SK-N-SH (cell line): ENCODE data around the gene COL4A4. TPM values are rescaled to one million over a fixed set of nuclear protein-coding genes. Genes with fewer than 3 reads are reported as not detected.

Source experiments
- CTCF ChIA-PET: fragments of 300-600, 350-600 bp; formaldehyde crosslinking; extraction: SDS; loops from one replicate; lab custom pipeline; 2021; lab: Yijun Ruan, JAX
- POLR2A ChIA-PET: fragments of 350-600 bp; sonication (Branson Sonifier 250); formaldehyde crosslinking; extraction: SDS; loops from one replicate; lab custom pipeline; 2020; ENCODE audit warnings: antibody characterized with exemption, inconsistent platforms; lab: Yijun Ruan, JAX
- DNase-seq: peaks from one replicate; pipeline ENCODE4 v3.0.0; 2012
- H2AFZ ChIP-seq: fragments of 200-600 bp; sonication (generic); 2 replicates; pipeline ENCODE4 v1.8.1; 2016; ENCODE audit warnings: antibody characterized with exemption, mild to moderate bottlenecking, low read depth
- H3F3A ChIP-seq: fragments of 200-600 bp; sonication (generic); replicated peaks from 2 replicates; pipeline ENCODE3; 2016; ENCODE audit warnings: antibody characterized with exemption, mild to moderate bottlenecking; ENCODE audit not compliant: insufficient read depth
- H3K27ac ChIP-seq, 2 experiments: fragments of 200-500 bp in 1 of 2; fragments of 200-600 bp in 1 of 2; sonication (Bioruptor generic) in 1 of 2; sonication (generic), shearing (Covaris generic) in 1 of 2; 2 replicates each; pipeline versions ENCODE4 v1.5.1 to v1.6.1; 2014 to 2016; ENCODE audit warnings: low read depth in 2 of 2, inconsistent platforms in 1 of 2, low read length in 1 of 2, mild to moderate bottlenecking in 1 of 2, mixed read lengths in 1 of 2
- H3K27me3 ChIP-seq: fragments of 200-600 bp; sonication (generic), shearing (Covaris generic); 2 replicates; pipeline ENCODE4 v1.6.1; 2016; ENCODE audit warnings: mixed run types; ENCODE audit not compliant: insufficient read depth
- H3K36me3 ChIP-seq, 2 experiments: fragments of 200-500 bp in 1 of 2; fragments of 200-600 bp in 1 of 2; sonication (Bioruptor generic) in 1 of 2; sonication (generic) in 1 of 2; replicated peaks in 1 of 2; 2 replicates each; pipeline versions ENCODE3 to v1.5.1; 2014 to 2016; ENCODE audit warnings: low read length in 1 of 2, mild to moderate bottlenecking in 1 of 2; ENCODE audit not compliant: insufficient read depth in 2 of 2, control insufficient read depth in 1 of 2
- H3K4me1 ChIP-seq, 2 experiments: fragments of 200-500 bp in 1 of 2; fragments of 200-600 bp in 1 of 2; sonication (Bioruptor generic) in 1 of 2; sonication (generic), shearing (Covaris generic) in 1 of 2; 2 replicates each; pipeline versions ENCODE4 v1.5.1 to v1.6.1; 2014 to 2016; ENCODE audit warnings: low read depth in 1 of 2, low read length in 1 of 2, mixed run types in 1 of 2; ENCODE audit not compliant: insufficient read depth in 2 of 2, control insufficient read depth in 1 of 2
- H3K4me2 ChIP-seq: fragments of 200-600 bp; sonication (generic), shearing (Covaris generic); 2 replicates; pipeline ENCODE4 v1.6.1; 2017; ENCODE audit warnings: mixed run types
- H3K4me3 ChIP-seq, 2 experiments: fragments of 200-500 bp in 1 of 2; fragments of 200-600 bp in 1 of 2; sonication (Bioruptor generic) in 1 of 2; sonication (generic), shearing (Covaris generic) in 1 of 2; 2 replicates each; pipeline versions ENCODE4 v1.5.1 to v1.8.1; 2014 to 2016; ENCODE audit warnings: low read depth in 2 of 2, inconsistent platforms in 1 of 2, low read length in 1 of 2, mild to moderate bottlenecking in 1 of 2, mixed read lengths in 1 of 2, moderate library complexity in 1 of 2
- H3K79me2 ChIP-seq: fragments of 200-600 bp; sonication (generic); 2 replicates; pipeline ENCODE4 v1.8.1; 2017; ENCODE audit warnings: mild to moderate bottlenecking; ENCODE audit not compliant: insufficient read depth
- H3K9ac ChIP-seq: fragments of 200-600 bp; sonication (generic); 2 replicates; pipeline ENCODE4 v1.6.1; 2017; ENCODE audit warnings: mixed run types
- H3K9me2 ChIP-seq: fragments of 200-600 bp; sonication (generic); 2 replicates; pipeline ENCODE4 v1.6.1; 2017; ENCODE audit warnings: mixed run types
- H3K9me3 ChIP-seq: fragments of 200-600 bp; sonication (generic); 2 replicates; pipeline ENCODE4 v1.6.1; 2017; ENCODE audit warnings: mixed run types, mild to moderate bottlenecking, moderate library complexity
- H4K20me1 ChIP-seq: fragments of 200-600 bp; sonication (generic); 2 replicates; pipeline ENCODE4 v1.6.1; 2017; ENCODE audit warnings: mild to moderate bottlenecking, mixed run types; ENCODE audit not compliant: insufficient read depth
- ELF1 ChIP-seq: IDR thresholded peaks from 2 replicates; pipeline ENCODE4 v1.4.0; 2012
- FOSL2 ChIP-seq: IDR thresholded peaks from 2 replicates; pipeline ENCODE4 v1.4.0; 2012; ENCODE audit warnings: low read depth, mild to moderate bottlenecking, moderate library complexity, borderline replicate concordance
- FOXJ3 ChIP-seq: sonication (generic); formaldehyde crosslinking; IDR thresholded peaks from 2 replicates; pipeline ENCODE4 v1.5.1; 2020; ENCODE audit warnings: mild to moderate bottlenecking, missing genetic modification reagents
- FOXM1 ChIP-seq: IDR thresholded peaks from 2 replicates; pipeline ENCODE4 v1.4.0; 2012; ENCODE audit warnings: low read depth, mild to moderate bottlenecking
- GATA2 ChIP-seq: sonication (generic); formaldehyde crosslinking; IDR thresholded peaks from 2 replicates; pipeline ENCODE4 v1.5.0; 2020; ENCODE audit warnings: mild to moderate bottlenecking, missing genetic modification reagents
- IRF3 ChIP-seq: fragments of 150-350 bp; IDR thresholded peaks from 2 replicates; pipeline ENCODE4 v1.6.1; 2016; ENCODE audit warnings: mild to moderate bottlenecking, low read depth, low read length
- JUND ChIP-seq: IDR thresholded peaks from 2 replicates; pipeline ENCODE4 v1.4.0; 2012
- MAX ChIP-seq: IDR thresholded peaks from 2 replicates; pipeline ENCODE4 v1.4.0; 2012; ENCODE audit warnings: low read depth
- RAD21 ChIP-seq: IDR thresholded peaks from 2 replicates; pipeline ENCODE4 v1.6.1; 2012; ENCODE audit warnings: mild to moderate bottlenecking, low read length
- RCOR1 ChIP-seq: fragments of 150-350 bp; IDR thresholded peaks from 2 replicates; pipeline ENCODE4 v1.6.1; 2017; ENCODE audit warnings: antibody characterized with exemption, low read length
- RFX5 ChIP-seq: IDR thresholded peaks from 2 replicates; pipeline ENCODE4 v1.6.1; 2012; ENCODE audit warnings: mild to moderate bottlenecking, improper control_type of control experiment, low read length
- RXRA ChIP-seq: IDR thresholded peaks from 2 replicates; pipeline ENCODE4 v1.4.0; 2012; ENCODE audit warnings: low read depth, mild to moderate bottlenecking, borderline replicate concordance
- TAF1 ChIP-seq: IDR thresholded peaks from 2 replicates; pipeline ENCODE4 v1.6.1; 2012; ENCODE audit warnings: low read depth, mild to moderate bottlenecking, low read length, moderate library complexity, borderline replicate concordance
- TCF12 ChIP-seq: IDR thresholded peaks from 2 replicates; pipeline ENCODE4 v1.4.0; 2012
- TEAD4 ChIP-seq: IDR thresholded peaks from 2 replicates; pipeline ENCODE4 v1.4.0; 2012; ENCODE audit warnings: mild to moderate bottlenecking, borderline replicate concordance; ENCODE audit not compliant: insufficient read depth
- ZBTB33 ChIP-seq: IDR thresholded peaks from 2 replicates; pipeline ENCODE4 v1.4.0; 2012; ENCODE audit warnings: low read depth, borderline replicate concordance
- WGBS: methylation state at CpG from one replicate; pipeline ENCODE4 v1.1.6; 2017; ENCODE audit warnings: low lambda C conversion rate; 5-methylcytosine and 5-hydroxymethylcytosine counted together
- polyA plus RNA-seq, 3 experiments: library from polyadenylated mRNA; depleted of rRNA; stranded (reverse); fragments of >200 nt; gene quantifications; 2 replicates each; pipeline ENCODE4 v1.2.3, GENCODE V29; 2012
- TF ChIP-seq, protein P1 (sequence below): fragments of 150-350 bp; IDR thresholded peaks from 2 replicates; pipeline ENCODE4 v1.6.1; 2017; ENCODE audit warnings: antibody characterized with exemption, low read length, low read depth, borderline replicate concordance
- TF ChIP-seq, protein P2 (sequence below): IDR thresholded peaks from 2 replicates; pipeline ENCODE4 v1.6.1; 2012; ENCODE audit warnings: mild to moderate bottlenecking, low read depth, low read length, moderate library complexity
- TF ChIP-seq, protein P3 (sequence below): IDR thresholded peaks from 2 replicates; pipeline ENCODE4; 2012

COL4A4 gene
- polyA plus RNA-seq, 1 of the 3 experiments (the other 2 are of a cell fraction), result not detected

DNA sequence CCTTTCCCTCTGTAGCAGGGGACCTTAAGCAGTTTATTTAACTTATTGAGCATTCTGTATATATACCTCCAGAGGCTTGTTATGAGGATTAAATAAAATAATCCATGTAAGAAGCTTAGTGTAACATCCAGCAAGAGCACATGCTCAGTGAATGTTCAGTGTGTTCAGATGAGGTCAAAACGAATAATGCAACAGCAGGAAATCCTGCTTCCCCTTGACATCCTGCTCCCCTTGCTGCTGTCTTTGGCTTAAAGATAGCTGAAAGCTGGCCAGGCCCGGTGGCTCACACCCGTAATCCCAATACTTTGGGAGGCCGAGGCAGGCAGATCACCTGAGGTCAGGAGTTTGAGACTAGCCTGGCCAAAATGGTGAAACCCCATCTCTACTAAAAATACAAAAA, 68.7 kb downstream of the COL4A4 start:
- POLR2A ChIA-PET, result no interaction called here
- Histone ChIP-seq H3K4me2 (no peak overlapping the region), H3K9ac (no peak overlapping the region), H2AFZ (no peak overlapping the region), H3K9me2 (no peaks in the 10 kb centered on the region), H3K27me3 (no peaks in the 10 kb centered on the region; the same call in 1 of the 2 replicates), H3K4me1 (peaks cover 0 to 5% of the 10 kb centered on the region in 2 experiments; a peak in 1 of 4 replicates), H3K9me3 (no peaks in the 10 kb centered on the region), H3K36me3 (no peaks in the 10 kb centered on the region), H4K20me1 (no peaks in the 10 kb centered on the region), H3K4me3 (no peak overlapping the region), H3K27ac (no peak overlapping the region), H3F3A (no peaks in the 10 kb centered on the region), H3K79me2 (no peaks in the 10 kb centered on the region)
- TF ChIP-seq RCOR1 (no peak), TCF12 (no peak), GATA2 (CRISPR knock-in tag) (no peak)
- CTCF ChIA-PET, result interaction anchor here (1.4 to 5.3 kb wide), 4 partner anchors 12 to 1426 kb away, joined by 3 to 27 read pairs (median 12); no protein-coding TSS in a partner anchor
- no peak for DNase-seq
- WGBS, result 64% methylated on average over 4 of the region's 4 CpGs

GRCh38 chr2:227082286-227082685, 81.7 kb downstream of the COL4A4 start:
- Histone ChIP-seq H3F3A (no peaks in the 10 kb centered on the region), H3K9ac (no peak overlapping the region), H3K4me1 (no peaks in the 10 kb centered on the region), H3K9me3 (no peaks in the 10 kb centered on the region), H3K4me2 (no peak overlapping the region), H3K4me3 (no peak overlapping the region), H3K27me3 (no peaks in the 10 kb centered on the region), H3K79me2 (no peaks in the 10 kb centered on the region), H3K27ac (no peak overlapping the region), H2AFZ (no peak overlapping the region), H3K9me2 (no peaks in the 10 kb centered on the region), H4K20me1 (no peaks in the 10 kb centered on the region), H3K36me3 (no peaks in the 10 kb centered on the region)
- WGBS, result 8% methylated on average over 1 of the region's 1 CpG
- ChIA-PET POLR2A (no interaction called here), CTCF (interaction anchor here (1.1 to 1.2 kb wide), 2 partner anchors 25 to 97 kb away, joined by 3 read pairs; no protein-coding TSS in a partner anchor)
- DNase-seq, result no peak
- TF ChIP-seq TEAD4 (no peak), TAF1 (no peak), RAD21 (no peak), FOXJ3 (no peak), FOXM1 (no peak), RCOR1 (no peak), IRF3 (no peak), RFX5 (no peak), MAX (no peak), ELF1 (no peak), JUND (no peak), GATA2 (CRISPR knock-in tag) (no peak), TCF12 (no peak), RXRA (no peak), FOSL2 (no peak), ZBTB33 (no peak)
- TF ChIP-seq, protein P1, sequence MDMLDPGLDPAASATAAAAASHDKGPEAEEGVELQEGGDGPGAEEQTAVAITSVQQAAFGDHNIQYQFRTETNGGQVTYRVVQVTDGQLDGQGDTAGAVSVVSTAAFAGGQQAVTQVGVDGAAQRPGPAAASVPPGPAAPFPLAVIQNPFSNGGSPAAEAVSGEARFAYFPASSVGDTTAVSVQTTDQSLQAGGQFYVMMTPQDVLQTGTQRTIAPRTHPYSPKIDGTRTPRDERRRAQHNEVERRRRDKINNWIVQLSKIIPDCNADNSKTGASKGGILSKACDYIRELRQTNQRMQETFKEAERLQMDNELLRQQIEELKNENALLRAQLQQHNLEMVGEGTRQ, result no peak
- TF ChIP-seq, protein P2, sequence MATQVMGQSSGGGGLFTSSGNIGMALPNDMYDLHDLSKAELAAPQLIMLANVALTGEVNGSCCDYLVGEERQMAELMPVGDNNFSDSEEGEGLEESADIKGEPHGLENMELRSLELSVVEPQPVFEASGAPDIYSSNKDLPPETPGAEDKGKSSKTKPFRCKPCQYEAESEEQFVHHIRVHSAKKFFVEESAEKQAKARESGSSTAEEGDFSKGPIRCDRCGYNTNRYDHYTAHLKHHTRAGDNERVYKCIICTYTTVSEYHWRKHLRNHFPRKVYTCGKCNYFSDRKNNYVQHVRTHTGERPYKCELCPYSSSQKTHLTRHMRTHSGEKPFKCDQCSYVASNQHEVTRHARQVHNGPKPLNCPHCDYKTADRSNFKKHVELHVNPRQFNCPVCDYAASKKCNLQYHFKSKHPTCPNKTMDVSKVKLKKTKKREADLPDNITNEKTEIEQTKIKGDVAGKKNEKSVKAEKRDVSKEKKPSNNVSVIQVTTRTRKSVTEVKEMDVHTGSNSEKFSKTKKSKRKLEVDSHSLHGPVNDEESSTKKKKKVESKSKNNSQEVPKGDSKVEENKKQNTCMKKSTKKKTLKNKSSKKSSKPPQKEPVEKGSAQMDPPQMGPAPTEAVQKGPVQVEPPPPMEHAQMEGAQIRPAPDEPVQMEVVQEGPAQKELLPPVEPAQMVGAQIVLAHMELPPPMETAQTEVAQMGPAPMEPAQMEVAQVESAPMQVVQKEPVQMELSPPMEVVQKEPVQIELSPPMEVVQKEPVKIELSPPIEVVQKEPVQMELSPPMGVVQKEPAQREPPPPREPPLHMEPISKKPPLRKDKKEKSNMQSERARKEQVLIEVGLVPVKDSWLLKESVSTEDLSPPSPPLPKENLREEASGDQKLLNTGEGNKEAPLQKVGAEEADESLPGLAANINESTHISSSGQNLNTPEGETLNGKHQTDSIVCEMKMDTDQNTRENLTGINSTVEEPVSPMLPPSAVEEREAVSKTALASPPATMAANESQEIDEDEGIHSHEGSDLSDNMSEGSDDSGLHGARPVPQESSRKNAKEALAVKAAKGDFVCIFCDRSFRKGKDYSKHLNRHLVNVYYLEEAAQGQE, result no peak
- TF ChIP-seq, protein P3, sequence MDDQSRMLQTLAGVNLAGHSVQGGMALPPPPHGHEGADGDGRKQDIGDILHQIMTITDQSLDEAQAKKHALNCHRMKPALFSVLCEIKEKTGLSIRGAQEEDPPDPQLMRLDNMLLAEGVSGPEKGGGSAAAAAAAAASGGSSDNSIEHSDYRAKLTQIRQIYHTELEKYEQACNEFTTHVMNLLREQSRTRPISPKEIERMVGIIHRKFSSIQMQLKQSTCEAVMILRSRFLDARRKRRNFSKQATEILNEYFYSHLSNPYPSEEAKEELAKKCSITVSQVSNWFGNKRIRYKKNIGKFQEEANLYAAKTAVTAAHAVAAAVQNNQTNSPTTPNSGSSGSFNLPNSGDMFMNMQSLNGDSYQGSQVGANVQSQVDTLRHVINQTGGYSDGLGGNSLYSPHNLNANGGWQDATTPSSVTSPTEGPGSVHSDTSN, result no peak
